Measurements from ENCODE around the gene PAOX. TPM values are rescaled to one million over a fixed set of nuclear protein-coding genes. Genes with fewer than 3 reads are reported as not detected.
"Not testable (repeated sequence)": the region's sequence is repeated elsewhere in the genome, so short reads cannot be mapped to it uniquely, and the experiment has no call there.

PAOX gene
- total and polyA plus RNA-seq, 4 donors, result 6.4 to 13.4 (median 9.8) TPM

DNA sequence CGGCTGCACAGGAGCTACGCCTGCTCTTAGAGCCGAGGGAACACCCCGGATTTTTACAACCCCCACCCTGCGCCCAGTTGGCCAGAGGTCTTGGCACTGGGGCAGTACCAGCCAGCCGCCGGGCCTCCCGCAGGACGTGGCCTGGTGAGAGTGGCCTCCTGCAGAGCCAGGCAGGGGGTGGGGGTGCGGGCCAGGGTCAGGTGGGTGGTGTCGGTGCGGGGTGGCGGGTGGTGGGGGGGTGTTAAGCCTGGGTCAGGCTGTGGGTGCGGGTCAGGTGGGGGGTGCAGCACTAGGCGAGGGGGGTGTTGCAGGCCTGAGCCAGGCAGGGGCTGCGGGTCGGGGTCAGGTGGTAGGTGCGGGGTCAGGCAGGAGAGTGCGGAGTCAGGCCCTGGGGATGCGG is 6.6 kb upstream of the PAOX start:
- Histone ChIP-seq H3K36me3 (ENCODE audit: control insufficient read depth, insufficient read depth, low read length) (peaks cover 41% of the 10 kb centered on the region), H3K4me3 (ENCODE audit: low read depth, low read length) (no peak overlapping the region), H3K4me1 (ENCODE audit: control insufficient read depth, insufficient read depth, low read length) (peaks cover 33% of the 10 kb centered on the region), H3K27me3 (ENCODE audit: control insufficient read depth, insufficient read depth, low read length) (no peaks in the 10 kb centered on the region), H3K9me3 (ENCODE audit: control insufficient read depth, insufficient read depth, low read length) (no peaks in the 10 kb centered on the region), H3K27ac (ENCODE audit: low read depth, low read length) (no peak overlapping the region)
- DNase-seq (ENCODE audit: low read depth in 4 of 6, low spot score in 6 of 6), result no peak
- 46% methylated on average over 11 of the region's 20 CpGs for WGBS (ENCODE audit: insufficient coverage)

- Histone ChIP-seq H3K36me3 (ENCODE audit: control insufficient read depth, insufficient read depth, low read length) (peaks cover 36% of the 10 kb centered on the region), H3K27me3 (ENCODE audit: control insufficient read depth, insufficient read depth, low read length) (no peaks in the 10 kb centered on the region), H3K27ac (ENCODE audit: low read depth, low read length) (peak within 1 kb of the TSS; percentile 75), H3K9me3 (ENCODE audit: control insufficient read depth, insufficient read depth, low read length) (no peaks in the 10 kb centered on the region), H3K4me1 (ENCODE audit: control insufficient read depth, insufficient read depth, low read length) (peaks cover 42% of the 10 kb centered on the region), H3K4me3 (ENCODE audit: low read depth, low read length) (peak within 1 kb of the TSS; percentile 57)
- peak; percentile 75 to 98 (median 90) for DNase-seq (ENCODE audit: low read depth in 4 of 6, low spot score in 6 of 6)
- WGBS (ENCODE audit: insufficient coverage), result under 1% methylated on average over 82 of the region's 89 CpGs
Observed at GRCh38 chr10:133373174-133374090, 5.6 kb upstream of the PAOX start, which contains the start of gene ECHS1. TSS of gene ECHS1 (minus strand) at chr10:133373354. CDS start at chr10:133373333, 21 bp downstream.

- Histone ChIP-seq H3K4me3 (ENCODE audit: low read depth, low read length) (no peak overlapping the region), H3K27ac (ENCODE audit: low read depth, low read length) (peak overlapping the region; percentile 7), H3K36me3 (ENCODE audit: control insufficient read depth, insufficient read depth, low read length) (peaks cover 22% of the 10 kb centered on the region), H3K9me3 (ENCODE audit: control insufficient read depth, insufficient read depth, low read length) (no peaks in the 10 kb centered on the region), H3K4me1 (ENCODE audit: control insufficient read depth, insufficient read depth, low read length) (peaks cover 56% of the 10 kb centered on the region), H3K27me3 (ENCODE audit: control insufficient read depth, insufficient read depth, low read length) (no peaks in the 10 kb centered on the region)
- 53% methylated on average over 6 of the region's 12 CpGs for WGBS (ENCODE audit: insufficient coverage)
- DNase-seq (ENCODE audit: low read depth in 4 of 6, low spot score in 6 of 6), result no peak
Observed at GRCh38 chr10:133375357-133376115, 3.5 kb upstream of the PAOX start.

GRCh38 chr10:133376183-133376582 is 2.9 kb upstream of the PAOX start:
- not testable (repeated sequence) for DNase-seq (ENCODE audit: low read depth in 4 of 6, low spot score in 6 of 6); H3K27ac ChIP-seq (ENCODE audit: low read depth, low read length); H3K27me3 ChIP-seq (ENCODE audit: control insufficient read depth, insufficient read depth, low read length); H3K4me3 ChIP-seq (ENCODE audit: low read depth, low read length); H3K9me3 ChIP-seq (ENCODE audit: control insufficient read depth, insufficient read depth, low read length)
- Histone ChIP-seq H3K36me3 (ENCODE audit: control insufficient read depth, insufficient read depth, low read length) (peaks cover 22% of the 10 kb centered on the region), H3K4me1 (ENCODE audit: control insufficient read depth, insufficient read depth, low read length) (peaks cover 60% of the 10 kb centered on the region)
- no CpG with 5 or more reads among the region's 5 CpGs for WGBS (ENCODE audit: insufficient coverage)

DNA sequence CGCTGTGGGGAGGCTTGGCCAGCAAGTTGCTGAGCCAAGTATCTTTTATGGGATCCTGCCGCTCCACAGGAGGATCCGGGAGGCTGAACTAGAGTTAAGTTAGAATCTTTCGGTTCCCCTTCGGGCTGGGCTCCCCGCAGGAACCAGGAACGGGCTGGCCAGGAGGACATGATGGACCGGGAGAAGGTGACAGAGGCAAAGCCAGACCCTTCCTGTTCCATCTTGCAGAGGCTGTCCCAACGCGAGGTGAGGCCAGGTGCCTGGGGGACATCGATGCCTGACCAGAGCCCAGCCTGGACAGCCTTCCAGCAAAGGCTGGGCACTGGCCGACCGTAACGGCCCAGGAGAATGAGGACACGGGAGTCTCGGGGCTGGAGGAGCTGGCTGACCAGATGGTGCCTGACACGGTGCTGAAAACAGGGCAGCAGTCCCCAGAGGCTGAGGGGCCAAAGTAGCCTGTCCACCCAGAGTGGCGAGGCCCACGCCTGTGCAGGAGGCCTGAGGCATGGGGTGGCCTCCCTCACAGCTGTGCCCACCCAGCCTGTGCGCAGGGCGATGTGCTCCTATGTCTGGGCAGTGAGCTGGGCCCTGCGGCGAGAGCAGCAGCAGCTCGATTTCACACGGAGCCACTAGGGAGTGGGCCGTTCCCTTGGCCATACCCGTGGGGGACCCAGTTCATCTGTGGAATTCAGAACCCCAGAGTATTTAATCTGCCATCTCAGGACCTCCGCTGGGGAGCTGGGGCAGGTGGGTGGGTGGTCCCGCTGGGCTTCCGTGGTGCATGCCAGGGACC is 1.8 kb upstream of the PAOX start:
- H3K27me3 ChIP-seq (ENCODE audit: control insufficient read depth, insufficient read depth, low read length), result no peaks in the 10 kb centered on the region
- H3K27ac ChIP-seq (ENCODE audit: low read depth, low read length), result no peak overlapping the region
- 84% methylated on average over 29 of the region's 30 CpGs for WGBS (ENCODE audit: insufficient coverage)
- no peak for DNase-seq (ENCODE audit: low read depth in 4 of 6, low spot score in 6 of 6)
- no peaks in the 10 kb centered on the region for H3K9me3 ChIP-seq (ENCODE audit: control insufficient read depth, insufficient read depth, low read length)
- peaks cover 18% of the 10 kb centered on the region for H3K36me3 ChIP-seq (ENCODE audit: control insufficient read depth, insufficient read depth, low read length)
- peaks cover 57% of the 10 kb centered on the region for H3K4me1 ChIP-seq (ENCODE audit: control insufficient read depth, insufficient read depth, low read length)
- H3K4me3 ChIP-seq (ENCODE audit: low read depth, low read length), result no peak overlapping the region

GRCh38 chr10:133377818-133378250 is 1.2 kb upstream of the PAOX start:
- H3K27ac ChIP-seq (ENCODE audit: low read depth, low read length), result peak overlapping the region; percentile 63
- H3K4me1 ChIP-seq (ENCODE audit: control insufficient read depth, insufficient read depth, low read length), result peaks cover 53% of the 10 kb centered on the region
- H3K4me3 ChIP-seq (ENCODE audit: low read depth, low read length), result peak overlapping the region; percentile 64
- 33% methylated on average over 13 of the region's 20 CpGs for WGBS (ENCODE audit: insufficient coverage)
- no peak for DNase-seq (ENCODE audit: low read depth in 4 of 6, low spot score in 6 of 6)
- no peaks in the 10 kb centered on the region for H3K27me3 ChIP-seq (ENCODE audit: control insufficient read depth, insufficient read depth, low read length)
- H3K36me3 ChIP-seq (ENCODE audit: control insufficient read depth, insufficient read depth, low read length), result peaks cover 18% of the 10 kb centered on the region
- no peaks in the 10 kb centered on the region for H3K9me3 ChIP-seq (ENCODE audit: control insufficient read depth, insufficient read depth, low read length)

GRCh38 chr10:133378251-133379096 is 588 bp upstream of the PAOX start:
- H3K9me3 ChIP-seq (ENCODE audit: control insufficient read depth, insufficient read depth, low read length), result no peaks in the 10 kb centered on the region
- H3K27me3 ChIP-seq (ENCODE audit: control insufficient read depth, insufficient read depth, low read length), result no peaks in the 10 kb centered on the region
- H3K4me1 ChIP-seq (ENCODE audit: control insufficient read depth, insufficient read depth, low read length), result peaks cover 53% of the 10 kb centered on the region
- H3K36me3 ChIP-seq (ENCODE audit: control insufficient read depth, insufficient read depth, low read length), result peaks cover 18% of the 10 kb centered on the region
- peak in 4 of 6 donors; percentile 26 to 86 (median 62) for DNase-seq (ENCODE audit: low read depth in 4 of 6, low spot score in 6 of 6)
- H3K4me3 ChIP-seq (ENCODE audit: low read depth, low read length), result peak overlapping the region; percentile 64
- WGBS (ENCODE audit: insufficient coverage), result under 1% methylated on average over 70 of the region's 90 CpGs
- H3K27ac ChIP-seq (ENCODE audit: low read depth, low read length), result peak overlapping the region; percentile 63

DNA sequence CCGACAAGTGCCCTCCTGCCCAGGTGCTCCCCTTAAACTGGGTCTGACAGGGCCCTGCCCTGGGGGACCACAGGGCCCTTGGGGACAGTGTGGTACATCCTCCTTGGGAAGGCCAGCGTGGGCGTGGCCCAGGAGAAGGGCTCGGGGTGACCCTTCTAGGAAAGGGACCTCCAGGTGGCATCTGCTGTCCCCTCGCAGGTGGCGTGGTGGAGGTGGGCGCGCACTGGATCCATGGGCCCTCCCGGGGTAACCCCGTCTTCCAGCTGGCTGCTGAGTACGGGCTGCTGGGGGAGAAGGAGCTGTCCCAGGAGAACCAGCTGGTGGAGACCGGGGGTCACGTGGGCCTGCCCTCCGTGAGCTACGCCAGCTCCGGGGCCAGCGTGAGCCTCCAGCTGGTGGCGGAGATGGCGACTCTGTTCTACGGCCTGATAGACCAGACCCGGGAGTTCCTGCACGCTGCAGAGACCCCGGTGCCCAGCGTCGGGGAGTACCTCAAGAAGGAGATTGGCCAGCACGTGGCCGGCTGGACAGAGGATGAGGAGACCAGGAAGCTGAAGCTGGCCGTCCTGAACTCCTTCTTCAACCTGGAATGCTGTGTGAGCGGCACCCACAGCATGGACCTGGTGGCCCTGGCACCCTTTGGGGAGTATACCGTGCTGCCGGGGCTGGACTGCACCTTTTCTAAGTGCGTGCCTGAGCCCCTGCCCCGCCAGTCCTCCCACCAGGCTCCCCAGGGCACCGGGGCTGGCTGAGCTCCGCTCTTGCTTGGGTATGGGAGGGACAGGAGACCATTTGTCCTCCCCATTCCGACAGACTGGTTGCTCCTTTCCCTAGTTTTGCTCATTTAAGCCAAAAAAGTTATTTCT is 972 bp downstream of the PAOX start:
- Histone ChIP-seq H3K27ac (ENCODE audit: low read depth, low read length) (no peak overlapping the region), H3K27me3 (ENCODE audit: control insufficient read depth, insufficient read depth, low read length) (no peaks in the 10 kb centered on the region), H3K4me3 (ENCODE audit: low read depth, low read length) (peak overlapping the region; percentile 32), H3K4me1 (ENCODE audit: control insufficient read depth, insufficient read depth, low read length) (peaks cover 46% of the 10 kb centered on the region), H3K9me3 (ENCODE audit: control insufficient read depth, insufficient read depth, low read length) (no peaks in the 10 kb centered on the region), H3K36me3 (ENCODE audit: control insufficient read depth, insufficient read depth, low read length) (peaks cover 28% of the 10 kb centered on the region)
- no peak for DNase-seq (ENCODE audit: low read depth in 4 of 6, low spot score in 6 of 6)
- WGBS (ENCODE audit: insufficient coverage), result 87% methylated on average over 34 of the region's 36 CpGs

All from spinal cord (tissue), 10 donors.